Nephron progenitor cell (in vitro differentiated cells): ENCODE data around the gene ADD2.

Experiments used
- DNase-seq: peaks from one replicate; pipeline ENCODE4 v3.0.0; 2021
- H3K27ac Mint-ChIP-seq: 2 replicates; pipeline ENCODE4 v1.8.0; 2021; ENCODE audit warnings: mild to moderate bottlenecking, moderate library complexity, mixed read lengths
- H3K27me3 Mint-ChIP-seq: 2 replicates; pipeline ENCODE4 v1.8.0; 2021; ENCODE audit warnings: mild to moderate bottlenecking, low read depth, mixed read lengths; ENCODE audit not compliant: poor library complexity
- H3K36me3 Mint-ChIP-seq: 2 replicates; pipeline ENCODE4 v1.8.0; 2021; ENCODE audit warnings: low read depth, mixed read lengths
- H3K4me1 Mint-ChIP-seq: 2 replicates; pipeline ENCODE4 v1.8.0; 2021; ENCODE audit warnings: mixed read lengths
- H3K4me3 Mint-ChIP-seq: 2 replicates; pipeline ENCODE4 v1.8.0; 2021; ENCODE audit warnings: mild to moderate bottlenecking, moderate library complexity, mixed read lengths
- H3K9me3 Mint-ChIP-seq: 2 replicates; pipeline ENCODE4 v1.8.0; 2021; ENCODE audit warnings: mild to moderate bottlenecking, moderate library complexity, mixed read lengths
- TF ChIP-seq, protein P1 (sequence below): fragments of 200-600 bp; sonication (generic); IDR thresholded peaks from 2 replicates; pipeline ENCODE4 v1.5.0; 2021; ENCODE audit warnings: antibody characterized with exemption

Gene ADD2

DNA sequence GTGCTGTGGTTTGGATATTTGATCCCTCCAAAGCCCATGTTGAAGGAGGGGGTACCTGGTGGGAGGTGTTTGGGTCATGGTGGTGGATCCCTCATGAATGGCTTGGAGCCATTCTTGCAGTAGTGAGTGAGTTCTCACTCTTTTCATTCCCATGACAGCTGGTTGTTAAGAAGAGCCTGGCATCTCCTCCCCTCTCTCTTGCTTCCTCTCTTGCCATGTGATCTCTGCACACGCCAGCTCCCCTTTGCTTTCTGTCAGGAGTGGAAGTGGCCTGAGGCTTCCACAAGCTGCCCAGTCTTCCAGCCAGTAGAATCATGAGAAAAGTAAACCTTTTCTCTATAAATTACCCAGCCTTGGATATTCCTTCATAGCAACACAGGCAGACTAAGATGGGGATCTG lies 8.6 kb downstream of the ADD2 start:
- Mint-ChIP-seq H3K9me3 (peaks cover 4% of the 10 kb centered on the region), H3K36me3 (peaks cover 18% of the 10 kb centered on the region), H3K4me1 (peaks cover 31% of the 10 kb centered on the region), H3K27me3 (peaks cover 6% of the 10 kb centered on the region), H3K27ac (no peak overlapping the region), H3K4me3 (no peak overlapping the region)
- no peak for DNase-seq
- TF ChIP-seq, protein P1, sequence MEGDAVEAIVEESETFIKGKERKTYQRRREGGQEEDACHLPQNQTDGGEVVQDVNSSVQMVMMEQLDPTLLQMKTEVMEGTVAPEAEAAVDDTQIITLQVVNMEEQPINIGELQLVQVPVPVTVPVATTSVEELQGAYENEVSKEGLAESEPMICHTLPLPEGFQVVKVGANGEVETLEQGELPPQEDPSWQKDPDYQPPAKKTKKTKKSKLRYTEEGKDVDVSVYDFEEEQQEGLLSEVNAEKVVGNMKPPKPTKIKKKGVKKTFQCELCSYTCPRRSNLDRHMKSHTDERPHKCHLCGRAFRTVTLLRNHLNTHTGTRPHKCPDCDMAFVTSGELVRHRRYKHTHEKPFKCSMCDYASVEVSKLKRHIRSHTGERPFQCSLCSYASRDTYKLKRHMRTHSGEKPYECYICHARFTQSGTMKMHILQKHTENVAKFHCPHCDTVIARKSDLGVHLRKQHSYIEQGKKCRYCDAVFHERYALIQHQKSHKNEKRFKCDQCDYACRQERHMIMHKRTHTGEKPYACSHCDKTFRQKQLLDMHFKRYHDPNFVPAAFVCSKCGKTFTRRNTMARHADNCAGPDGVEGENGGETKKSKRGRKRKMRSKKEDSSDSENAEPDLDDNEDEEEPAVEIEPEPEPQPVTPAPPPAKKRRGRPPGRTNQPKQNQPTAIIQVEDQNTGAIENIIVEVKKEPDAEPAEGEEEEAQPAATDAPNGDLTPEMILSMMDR = no peak

DNA sequence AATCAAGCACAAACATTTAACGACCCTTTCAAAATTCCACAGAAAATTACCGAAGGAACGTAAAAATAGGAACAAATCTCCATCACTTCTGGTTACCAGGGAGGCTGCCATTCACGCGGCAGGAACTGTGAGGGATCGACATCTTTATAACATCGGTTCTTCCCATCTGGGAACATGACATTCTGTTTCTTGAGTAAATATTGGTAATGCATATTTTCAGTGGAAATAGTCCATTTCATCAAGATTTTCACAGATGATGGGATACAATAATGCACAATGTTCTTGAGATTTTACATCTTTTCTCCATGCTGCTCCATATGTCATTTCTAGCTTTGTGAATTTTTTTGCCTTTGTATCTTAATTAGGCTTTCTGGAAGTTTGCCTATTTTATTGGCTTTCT lies 10.0 kb downstream of the ADD2 start:
- no peak for DNase-seq
- Mint-ChIP-seq H3K27me3 (peaks cover 6% of the 10 kb centered on the region), H3K27ac (no peak overlapping the region), H3K9me3 (peaks cover 4% of the 10 kb centered on the region), H3K4me1 (peaks cover 31% of the 10 kb centered on the region), H3K36me3 (peaks cover 18% of the 10 kb centered on the region), H3K4me3 (no peak overlapping the region)
- TF ChIP-seq, protein P1 = no peak

DNA sequence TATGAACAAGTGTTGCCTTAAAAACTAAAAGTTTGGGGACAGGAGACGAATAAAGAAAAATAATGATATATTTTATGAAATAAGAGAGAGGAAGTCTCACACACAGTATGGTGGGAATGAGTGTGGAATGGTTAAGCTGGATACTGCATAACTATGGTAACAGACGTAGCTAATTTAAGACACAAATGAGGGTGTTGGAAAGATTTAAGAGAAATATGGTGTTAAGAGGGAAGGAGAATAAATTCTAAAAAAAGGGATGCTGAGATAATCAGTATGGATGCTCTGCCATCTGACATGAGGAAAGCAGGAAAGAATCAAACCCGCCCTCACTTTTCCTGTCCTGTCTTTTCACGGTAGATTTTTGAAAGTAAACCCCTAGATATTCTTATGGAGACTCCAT lies 10.6 kb downstream of the ADD2 start:
- peaks cover 18% of the 10 kb centered on the region for H3K36me3 Mint-ChIP-seq
- H3K4me3 Mint-ChIP-seq = no peak overlapping the region
- H3K27me3 Mint-ChIP-seq = peaks cover 6% of the 10 kb centered on the region
- peaks cover 31% of the 10 kb centered on the region for H3K4me1 Mint-ChIP-seq
- H3K27ac Mint-ChIP-seq = no peak overlapping the region
- DNase-seq = no peak
- TF ChIP-seq, protein P1 = no peak
- peaks cover 4% of the 10 kb centered on the region for H3K9me3 Mint-ChIP-seq

DNA sequence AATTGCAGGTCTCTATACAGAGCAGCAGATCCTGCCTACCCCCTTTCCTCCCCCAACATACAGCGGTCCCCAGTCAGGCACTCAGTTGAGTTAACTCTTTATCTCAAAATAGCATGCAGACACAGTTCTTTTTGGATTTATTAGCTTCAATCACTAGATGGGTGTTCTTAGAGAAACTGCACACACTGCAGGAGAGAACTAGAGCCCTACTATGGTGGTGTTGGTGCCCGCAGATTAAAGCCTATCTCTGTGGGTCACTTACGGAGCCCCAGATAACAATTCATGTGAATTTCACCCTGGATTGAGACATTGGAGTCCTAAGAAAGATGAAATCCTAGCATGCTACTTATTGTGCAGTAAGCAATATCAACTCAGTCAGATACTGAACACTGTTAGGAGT lies 11.9 kb downstream of the ADD2 start:
- DNase-seq = no peak
- H3K36me3 Mint-ChIP-seq = peaks cover 13% of the 10 kb centered on the region
- TF ChIP-seq, protein P1 = no peak
- H3K27ac Mint-ChIP-seq = no peak overlapping the region
- H3K27me3 Mint-ChIP-seq = peaks cover 6% of the 10 kb centered on the region
- peaks cover 4% of the 10 kb centered on the region for H3K9me3 Mint-ChIP-seq
- H3K4me3 Mint-ChIP-seq = no peak overlapping the region
- H3K4me1 Mint-ChIP-seq = peaks cover 31% of the 10 kb centered on the region

DNA sequence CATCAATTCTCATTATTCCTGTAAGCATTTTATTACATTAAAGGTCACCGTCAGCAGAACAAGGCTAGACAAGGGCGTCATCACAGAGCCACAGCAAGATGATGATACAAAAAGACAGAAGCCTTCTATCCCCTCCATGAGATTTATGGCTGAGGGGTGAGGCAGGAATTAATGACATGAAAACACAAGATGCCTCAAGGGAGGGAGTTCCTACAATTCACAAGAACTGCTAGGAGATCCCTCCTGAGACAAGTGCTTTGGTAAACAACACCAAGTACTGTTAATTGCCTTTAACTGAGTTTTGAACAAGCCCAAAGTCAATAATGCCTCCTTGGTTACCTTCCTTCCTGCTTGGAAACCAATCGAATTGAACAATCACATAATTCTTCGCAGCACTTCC lies 14.1 kb downstream of the ADD2 start:
- Mint-ChIP-seq H3K27me3 (peaks cover 3% of the 10 kb centered on the region), H3K9me3 (peaks cover 4% of the 10 kb centered on the region), H3K4me1 (peaks cover 18% of the 10 kb centered on the region), H3K27ac (no peak overlapping the region), H3K36me3 (peaks cover 13% of the 10 kb centered on the region), H3K4me3 (no peak overlapping the region)
- no peak for DNase-seq
- TF ChIP-seq, protein P1 = no peak

DNA sequence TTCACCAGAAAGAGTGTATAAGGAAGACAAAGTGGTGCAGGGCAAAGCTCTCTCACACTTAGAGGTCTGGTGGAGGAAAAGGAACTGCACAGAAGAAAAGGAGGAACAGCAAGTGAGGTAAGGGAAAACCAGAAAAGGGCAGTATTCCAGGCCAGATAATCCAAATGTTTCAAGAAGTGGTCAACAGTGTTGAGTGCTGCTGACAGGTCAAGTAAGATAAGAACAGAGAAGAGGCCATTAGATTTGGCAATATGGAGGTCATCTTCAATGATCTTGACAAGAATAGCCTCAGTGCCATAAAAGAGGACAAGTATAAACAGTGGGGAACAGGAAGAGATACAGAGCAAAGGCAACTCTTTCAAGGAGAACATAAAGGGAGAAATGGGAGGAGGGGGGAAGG lies 15.0 kb downstream of the ADD2 start:
- Mint-ChIP-seq H3K9me3 (peaks cover 8% of the 10 kb centered on the region), H3K4me3 (no peak overlapping the region), H3K4me1 (peaks cover 12% of the 10 kb centered on the region), H3K36me3 (peaks cover 13% of the 10 kb centered on the region), H3K27ac (no peak overlapping the region), H3K27me3 (peaks cover 4% of the 10 kb centered on the region)
- TF ChIP-seq, protein P1 = no peak
- no peak for DNase-seq
